ENCODE measurements around the gene NRXN2.

The NRXN2 gene

DNA sequence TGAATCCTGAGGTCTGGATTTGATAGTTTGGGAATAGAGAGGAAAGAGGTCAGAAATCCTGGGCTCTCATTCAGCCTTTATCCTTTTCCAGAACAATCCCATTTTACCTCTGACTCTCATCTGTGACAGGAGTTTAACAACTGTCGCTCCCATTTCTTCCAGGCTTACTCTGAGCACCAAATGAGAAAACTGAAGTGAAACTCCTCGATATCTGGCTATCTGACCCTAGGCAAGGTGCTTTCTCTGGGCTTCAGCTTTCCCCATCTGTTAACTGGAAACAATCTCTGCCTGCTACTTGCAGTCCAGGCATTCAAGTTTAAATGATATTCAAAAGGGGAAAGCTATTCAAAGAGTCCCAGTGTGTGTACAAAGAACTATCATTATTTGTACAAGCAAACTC is 50.1 kb downstream of the NRXN2 start:
- no peaks in the 10 kb centered on the region for H3K27me3 ChIP-seq (ENCODE audit: insufficient read depth, low read length, poor library complexity, severe bottlenecking)

DNA sequence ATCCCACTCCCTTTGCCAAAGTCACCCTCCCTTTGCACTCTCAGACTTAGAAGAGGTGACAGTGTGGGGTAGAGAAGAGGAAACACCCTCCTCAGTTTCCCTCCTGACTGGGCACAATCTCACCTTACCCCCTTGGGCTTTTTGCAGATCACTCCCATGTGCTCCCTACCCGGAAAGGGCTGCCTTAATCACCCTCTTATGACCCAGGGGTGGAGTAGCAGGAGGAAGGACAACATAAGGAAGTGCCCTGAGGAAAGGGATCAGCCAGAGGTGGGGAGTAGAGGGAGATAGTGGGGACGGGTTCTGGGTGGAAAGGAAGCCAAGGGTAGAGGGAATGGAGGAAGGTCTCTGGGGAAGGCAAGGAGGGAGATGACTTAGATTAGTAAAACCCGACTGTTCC is 52.0 kb downstream of the NRXN2 start:
- Histone ChIP-seq H4K20me1 (ENCODE audit: insufficient read depth, low read length, poor library complexity, severe bottlenecking) (no peaks in the 10 kb centered on the region), H3F3A (ENCODE audit: low read depth) (no peaks in the 10 kb centered on the region), H3K4me2 (ENCODE audit: low read depth, low read length, poor library complexity, severe bottlenecking) (no peak overlapping the region), H3K27me3 (ENCODE audit: insufficient read depth, low read length, poor library complexity, severe bottlenecking) (no peaks in the 10 kb centered on the region), H3K9ac (ENCODE audit: low read depth, low read length, poor library complexity, severe bottlenecking) (no peak overlapping the region), H3K9me3 (ENCODE audit: insufficient read depth, low read depth, low read length) (no peaks in the 10 kb centered on the region), H3K9me2 (replicated peaks; ENCODE audit: low read depth, low read length) (no peaks in the 10 kb centered on the region), H2AFZ (ENCODE audit: low read length) (no peak overlapping the region), H3K36me3 (ENCODE audit: insufficient read depth, low read length) (no peaks in the 10 kb centered on the region), H3K4me3 (ENCODE audit: low read length, poor library complexity, severe bottlenecking) (no peak overlapping the region), H3K79me2 (ENCODE audit: insufficient read depth, low read length) (no peaks in the 10 kb centered on the region), H3K4me1 (ENCODE audit: insufficient read depth, low read length, poor library complexity, severe bottlenecking) (no peaks in the 10 kb centered on the region)
- TF ChIP-seq, protein P1, sequence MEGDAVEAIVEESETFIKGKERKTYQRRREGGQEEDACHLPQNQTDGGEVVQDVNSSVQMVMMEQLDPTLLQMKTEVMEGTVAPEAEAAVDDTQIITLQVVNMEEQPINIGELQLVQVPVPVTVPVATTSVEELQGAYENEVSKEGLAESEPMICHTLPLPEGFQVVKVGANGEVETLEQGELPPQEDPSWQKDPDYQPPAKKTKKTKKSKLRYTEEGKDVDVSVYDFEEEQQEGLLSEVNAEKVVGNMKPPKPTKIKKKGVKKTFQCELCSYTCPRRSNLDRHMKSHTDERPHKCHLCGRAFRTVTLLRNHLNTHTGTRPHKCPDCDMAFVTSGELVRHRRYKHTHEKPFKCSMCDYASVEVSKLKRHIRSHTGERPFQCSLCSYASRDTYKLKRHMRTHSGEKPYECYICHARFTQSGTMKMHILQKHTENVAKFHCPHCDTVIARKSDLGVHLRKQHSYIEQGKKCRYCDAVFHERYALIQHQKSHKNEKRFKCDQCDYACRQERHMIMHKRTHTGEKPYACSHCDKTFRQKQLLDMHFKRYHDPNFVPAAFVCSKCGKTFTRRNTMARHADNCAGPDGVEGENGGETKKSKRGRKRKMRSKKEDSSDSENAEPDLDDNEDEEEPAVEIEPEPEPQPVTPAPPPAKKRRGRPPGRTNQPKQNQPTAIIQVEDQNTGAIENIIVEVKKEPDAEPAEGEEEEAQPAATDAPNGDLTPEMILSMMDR (conservative IDR thresholded peaks at IDR 0.05; ENCODE audit: low read length): no peak
- TF ChIP-seq EZH2phosphoT487 (IDR thresholded peaks at IDR 0.05; ENCODE audit: borderline replicate concordance): no peak

More for the DNA sequence above, 50.1 kb downstream of the NRXN2 start:
- H3K36me3 ChIP-seq (ENCODE audit: insufficient read depth, low read length): no peaks in the 10 kb centered on the region
- H3F3A ChIP-seq (ENCODE audit: low read depth): no peaks in the 10 kb centered on the region
- H4K20me1 ChIP-seq (ENCODE audit: insufficient read depth, low read length, poor library complexity, severe bottlenecking): no peaks in the 10 kb centered on the region
- H3K9ac ChIP-seq (ENCODE audit: low read depth, low read length, poor library complexity, severe bottlenecking): no peak overlapping the region
- H3K4me3 ChIP-seq (ENCODE audit: low read length, poor library complexity, severe bottlenecking): no peak overlapping the region
- no peaks in the 10 kb centered on the region for H3K9me2 ChIP-seq (replicated peaks; ENCODE audit: low read depth, low read length)
- H3K4me1 ChIP-seq (ENCODE audit: insufficient read depth, low read length, poor library complexity, severe bottlenecking): no peaks in the 10 kb centered on the region
- TF ChIP-seq EZH2phosphoT487 (IDR thresholded peaks at IDR 0.05; ENCODE audit: borderline replicate concordance): no peak
- TF ChIP-seq, protein P1 (conservative IDR thresholded peaks at IDR 0.05; ENCODE audit: low read length): no peak
- H3K79me2 ChIP-seq (ENCODE audit: insufficient read depth, low read length): no peaks in the 10 kb centered on the region
- no peak overlapping the region for H3K4me2 ChIP-seq (ENCODE audit: low read depth, low read length, poor library complexity, severe bottlenecking)
- H3K9me3 ChIP-seq (ENCODE audit: insufficient read depth, low read depth, low read length): no peaks in the 10 kb centered on the region
- H2AFZ ChIP-seq (ENCODE audit: low read length): no peak overlapping the region

DNA sequence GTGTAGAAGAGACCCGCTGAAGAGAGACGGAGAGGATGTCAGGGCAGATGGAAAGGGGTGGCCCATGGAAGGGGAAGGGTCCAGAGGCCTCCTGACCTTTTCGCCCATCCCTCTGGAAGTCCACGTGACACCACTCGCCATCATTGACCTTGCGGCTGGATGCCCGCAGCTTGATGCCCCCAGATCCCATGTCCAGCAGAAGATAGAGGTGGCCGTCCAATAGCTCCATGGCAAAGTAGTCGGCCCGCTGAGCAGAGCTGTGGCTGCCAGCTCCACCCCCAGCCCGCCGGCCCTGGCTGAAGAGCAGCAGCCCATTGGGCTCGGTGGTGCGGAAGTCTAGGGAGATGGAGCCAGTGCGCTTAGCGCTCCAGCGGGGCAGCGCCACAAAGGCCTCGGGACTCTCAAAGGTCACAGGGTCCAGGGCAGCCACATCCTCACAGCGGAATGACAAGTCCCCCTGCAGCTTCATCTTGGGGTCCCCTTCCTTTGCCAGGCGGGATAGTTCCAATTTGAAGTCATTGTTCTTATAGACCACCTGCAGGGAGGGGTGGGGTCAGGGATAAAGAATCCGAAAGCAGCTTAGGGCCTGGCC is 55.7 kb downstream of the NRXN2 start:
- H3K9me3 ChIP-seq (ENCODE audit: insufficient read depth, low read depth, low read length): no peaks in the 10 kb centered on the region
- no peaks in the 10 kb centered on the region for H3K79me2 ChIP-seq (ENCODE audit: insufficient read depth, low read length)
- no peaks in the 10 kb centered on the region for H3F3A ChIP-seq (ENCODE audit: low read depth)
- H3K4me2 ChIP-seq (ENCODE audit: low read depth, low read length, poor library complexity, severe bottlenecking): no peak overlapping the region
- no peak for TF ChIP-seq EZH2phosphoT487 (IDR thresholded peaks at IDR 0.05; ENCODE audit: borderline replicate concordance)
- TF ChIP-seq, protein P1 (conservative IDR thresholded peaks at IDR 0.05; ENCODE audit: low read length): no peak
- H3K9ac ChIP-seq (ENCODE audit: low read depth, low read length, poor library complexity, severe bottlenecking): no peak overlapping the region
- H4K20me1 ChIP-seq (ENCODE audit: insufficient read depth, low read length, poor library complexity, severe bottlenecking): no peaks in the 10 kb centered on the region
- H3K36me3 ChIP-seq (ENCODE audit: insufficient read depth, low read length): no peaks in the 10 kb centered on the region
- peaks cover 7% of the 10 kb centered on the region for H3K4me1 ChIP-seq (ENCODE audit: insufficient read depth, low read length, poor library complexity, severe bottlenecking)
- no peak overlapping the region for H3K4me3 ChIP-seq (ENCODE audit: low read length, poor library complexity, severe bottlenecking)
- H3K9me2 ChIP-seq (replicated peaks; ENCODE audit: low read depth, low read length): no peaks in the 10 kb centered on the region
- H3K27me3 ChIP-seq (ENCODE audit: insufficient read depth, low read length, poor library complexity, severe bottlenecking): no peaks in the 10 kb centered on the region
- H2AFZ ChIP-seq (ENCODE audit: low read length): no peak overlapping the region

Data from Loucy (cell line).